Measurements from ENCODE around the gene GPR137.
A peak's percentile ranks its signal among the peaks of the same experiment; 100 is the strongest.

The GPR137 gene

GRCh38 chr11:64304032-64304315, 18.3 kb downstream of the GPR137 start:
- DNase-seq (ENCODE audit: low spot score): no peak
- Histone ChIP-seq H3K27me3 (ENCODE audit: control insufficient read depth in 3 of 3, insufficient read depth in 3 of 3, low read depth in 1 of 3, low read length in 3 of 3) (peaks cover 16 to 37% (median 24%) of the 10 kb centered on the region in 3 experiments), H2BK12ac (ENCODE audit: low read length) (no peak overlapping the region), H3K4ac (ENCODE audit: low read length) (no peak overlapping the region), H2BK15ac (ENCODE audit: low read length) (peak overlapping the region; percentile 7), H3K79me1 (ENCODE audit: low read depth, low read length) (peaks cover 10% of the 10 kb centered on the region), H3K4me1 (ENCODE audit: control insufficient read depth in 2 of 2, insufficient read depth in 1 of 2, low read depth in 1 of 2, low read length in 2 of 2) (peaks cover 12 to 25% of the 10 kb centered on the region in 2 donors), H3K23ac (ENCODE audit: low read depth, low read length, poor library complexity) (no peak overlapping the region), H3K9ac (ENCODE audit: low read depth, low read length, poor library complexity) (peak overlapping the region; percentile 50), H3K4me2 (ENCODE audit: insufficient read depth, low read length, poor library complexity, severe bottlenecking) (no peak overlapping the region), H2BK120ac (ENCODE audit: low read depth, low read length) (no peak overlapping the region), H3K27ac (replicated peaks; ENCODE audit: low read length) (no peak overlapping the region), H4K91ac (ENCODE audit: low read depth, low read length, poor library complexity) (no peak overlapping the region), H2AFZ (ENCODE audit: low read length) (peak overlapping the region; percentile 87), H2AK5ac (ENCODE audit: low read depth, low read length) (peak overlapping the region; percentile 82), H3K9me3 (replicated peaks in 1 of 2; ENCODE audit: control insufficient read depth in 2 of 2, insufficient read depth in 1 of 2, low read depth in 1 of 2, low read length in 2 of 2) (no peaks in the 10 kb centered on the region), H3K4me3 (ENCODE audit: low read length in 2 of 2) (peak overlapping the region in 1 of 2 donors; percentile 57), H3K36me3 (replicated peaks in 1 of 2; ENCODE audit: control insufficient read depth in 2 of 2, insufficient read depth in 2 of 2, low read length in 2 of 2) (peaks cover 3 to 4% of the 10 kb centered on the region in 2 donors), H3K18ac (ENCODE audit: low read length) (peak overlapping the region; percentile 52), H2BK5ac (ENCODE audit: low read length) (no peak overlapping the region), H4K8ac (ENCODE audit: low read depth, low read length) (no peak overlapping the region), H3K14ac (ENCODE audit: low read length) (no peak overlapping the region)
- no CpG with 5 or more reads among the region's 5 CpGs for WGBS, 2 donors (ENCODE audit: extremely low coverage in 2 of 2, insufficient read length in 2 of 2, insufficient replicate concordance in 1 of 2)

GRCh38 chr11:64304316-64305072, 18.8 kb downstream of the GPR137 start:
- Histone ChIP-seq H3K27ac (replicated peaks; ENCODE audit: low read length) (peak overlapping the region; percentile 58), H2BK120ac (ENCODE audit: low read depth, low read length) (no peak overlapping the region)
- DNase-seq (ENCODE audit: low spot score): peak; percentile 89

DNA sequence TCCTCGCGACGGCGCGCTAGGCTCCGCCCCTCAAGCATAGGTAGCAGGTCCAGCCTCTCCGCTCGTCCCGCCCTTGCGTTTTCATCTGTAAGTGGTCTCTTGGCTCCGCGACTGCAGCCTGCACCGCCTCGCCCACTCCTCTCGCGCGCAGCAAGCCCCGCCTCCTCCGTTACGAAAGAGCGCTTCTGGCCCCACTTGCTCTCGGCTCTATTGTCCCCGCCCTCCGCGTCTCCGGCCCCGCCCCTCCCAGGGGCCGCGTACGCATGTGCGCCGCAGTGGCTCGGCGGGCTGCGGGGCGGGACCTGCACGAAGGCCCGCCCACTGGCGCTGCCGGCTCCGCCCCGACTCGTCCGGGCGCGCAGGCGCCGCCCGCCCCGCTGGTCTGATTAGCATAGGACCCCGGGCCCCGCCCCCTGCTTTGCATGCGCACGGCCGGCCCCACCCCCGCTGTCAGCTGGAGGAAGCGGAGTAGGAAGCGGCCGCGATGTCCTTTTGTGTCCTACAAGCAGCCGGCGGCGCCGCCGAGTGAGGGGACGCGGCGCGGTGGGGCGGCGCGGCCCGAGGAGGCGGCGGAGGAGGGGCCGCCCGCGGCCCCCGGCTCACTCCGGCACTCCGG, 19.5 kb downstream of the GPR137 start, which contains the start of gene ESRRA:
Gene ESRRA, plus strand, starts transcription at position 450 of the 616 bp plus-strand sequence. CDS start 1,656 bp downstream, outside the sequence.
- peaks cover 12 to 16% of the 10 kb centered on the region in 2 donors for H3K4me1 ChIP-seq (ENCODE audit: control insufficient read depth in 2 of 2, insufficient read depth in 1 of 2, low read depth in 1 of 2, low read length in 2 of 2)
- peaks cover 10% of the 10 kb centered on the region for H3K79me1 ChIP-seq (ENCODE audit: low read depth, low read length)
- H3K14ac ChIP-seq (ENCODE audit: low read length): peak within 1 kb of the TSS; percentile 71
- H3K27ac ChIP-seq (replicated peaks; ENCODE audit: low read length): peak within 1 kb of the TSS; percentile 84
- peaks cover 5 to 25% (median 12%) of the 10 kb centered on the region in 3 experiments for H3K27me3 ChIP-seq (ENCODE audit: control insufficient read depth in 3 of 3, insufficient read depth in 3 of 3, low read depth in 1 of 3, low read length in 3 of 3)
- H2BK12ac ChIP-seq (ENCODE audit: low read length): peak within 1 kb of the TSS; percentile 75
- peak within 1 kb of the TSS; percentile 77 for H2AK5ac ChIP-seq (ENCODE audit: low read depth, low read length)
- H4K8ac ChIP-seq (ENCODE audit: low read depth, low read length): no peak within 1 kb of the TSS
- no peak within 1 kb of the TSS for H3K4ac ChIP-seq (ENCODE audit: low read length)
- H3K4me2 ChIP-seq (ENCODE audit: insufficient read depth, low read length, poor library complexity, severe bottlenecking): peak within 1 kb of the TSS; percentile 93
- H2BK120ac ChIP-seq (ENCODE audit: low read depth, low read length): no peak within 1 kb of the TSS
- H4K91ac ChIP-seq (ENCODE audit: low read depth, low read length, poor library complexity): no peak within 1 kb of the TSS
- peak within 1 kb of the TSS; percentile 95 for H3K23ac ChIP-seq (ENCODE audit: low read depth, low read length, poor library complexity)
- H3K18ac ChIP-seq (ENCODE audit: low read length): peak within 1 kb of the TSS; percentile 98
- peak within 1 kb of the TSS; percentile 97 for H3K9ac ChIP-seq (ENCODE audit: low read depth, low read length, poor library complexity)
- H3K4me3 ChIP-seq (ENCODE audit: low read length in 2 of 2): peak within 1 kb of the TSS; percentile 88 to 92
- H2AFZ ChIP-seq (ENCODE audit: low read length): peak within 1 kb of the TSS; percentile 94
- no CpG with 5 or more reads among the region's 81 CpGs for WGBS, 2 donors (ENCODE audit: extremely low coverage in 2 of 2, insufficient read length in 2 of 2, insufficient replicate concordance in 1 of 2)
- H3K9me3 ChIP-seq (replicated peaks in 1 of 2; ENCODE audit: control insufficient read depth in 2 of 2, insufficient read depth in 1 of 2, low read depth in 1 of 2, low read length in 2 of 2): no peaks in the 10 kb centered on the region
- peak; percentile 99 for DNase-seq (ENCODE audit: low spot score)
- peaks cover 3 to 6% of the 10 kb centered on the region in 2 donors for H3K36me3 ChIP-seq (replicated peaks in 1 of 2; ENCODE audit: control insufficient read depth in 2 of 2, insufficient read depth in 2 of 2, low read length in 2 of 2)
- peak within 1 kb of the TSS; percentile 79 for H2BK15ac ChIP-seq (ENCODE audit: low read length)
- peak within 1 kb of the TSS; percentile 42 for H2BK5ac ChIP-seq (ENCODE audit: low read length)

More at GRCh38 chr11:64304316-64305072, 18.8 kb downstream of the GPR137 start:
- peak overlapping the region; percentile 17 for H3K14ac ChIP-seq (ENCODE audit: low read length)
- peak overlapping the region; percentile 57 to 83 for H3K4me3 ChIP-seq (ENCODE audit: low read length in 2 of 2)
- H2BK12ac ChIP-seq (ENCODE audit: low read length): peak overlapping the region; percentile 14
- peaks cover 10% of the 10 kb centered on the region for H3K79me1 ChIP-seq (ENCODE audit: low read depth, low read length)
- H2AFZ ChIP-seq (ENCODE audit: low read length): peak overlapping the region; percentile 87
- H3K23ac ChIP-seq (ENCODE audit: low read depth, low read length, poor library complexity): peak overlapping the region; percentile 75
- peak overlapping the region; percentile 42 for H2BK5ac ChIP-seq (ENCODE audit: low read length)
- H3K4me1 ChIP-seq (ENCODE audit: control insufficient read depth in 2 of 2, insufficient read depth in 1 of 2, low read depth in 1 of 2, low read length in 2 of 2): peaks cover 12 to 23% of the 10 kb centered on the region in 2 donors
- H4K91ac ChIP-seq (ENCODE audit: low read depth, low read length, poor library complexity): no peak overlapping the region
- H3K4ac ChIP-seq (ENCODE audit: low read length): no peak overlapping the region
- H3K27me3 ChIP-seq (ENCODE audit: control insufficient read depth in 3 of 3, insufficient read depth in 3 of 3, low read depth in 1 of 3, low read length in 3 of 3): peaks cover 12 to 32% (median 19%) of the 10 kb centered on the region in 3 experiments
- peak overlapping the region; percentile 91 for H3K18ac ChIP-seq (ENCODE audit: low read length)
- H3K4me2 ChIP-seq (ENCODE audit: insufficient read depth, low read length, poor library complexity, severe bottlenecking): peak overlapping the region; percentile 93
- no peak overlapping the region for H4K8ac ChIP-seq (ENCODE audit: low read depth, low read length)
- no peaks in the 10 kb centered on the region for H3K9me3 ChIP-seq (replicated peaks in 1 of 2; ENCODE audit: control insufficient read depth in 2 of 2, insufficient read depth in 1 of 2, low read depth in 1 of 2, low read length in 2 of 2)
- WGBS, 2 donors (ENCODE audit: extremely low coverage in 2 of 2, insufficient read length in 2 of 2, insufficient replicate concordance in 1 of 2): no CpG with 5 or more reads among the region's 46 CpGs
- H3K9ac ChIP-seq (ENCODE audit: low read depth, low read length, poor library complexity): peak overlapping the region; percentile 50
- peak overlapping the region; percentile 82 for H2AK5ac ChIP-seq (ENCODE audit: low read depth, low read length)
- peaks cover 3 to 4% of the 10 kb centered on the region in 2 donors for H3K36me3 ChIP-seq (replicated peaks in 1 of 2; ENCODE audit: control insufficient read depth in 2 of 2, insufficient read depth in 2 of 2, low read length in 2 of 2)
- peak overlapping the region; percentile 79 for H2BK15ac ChIP-seq (ENCODE audit: low read length)

Measured in neuronal stem cell (in vitro differentiated cells).